Measurements from ENCODE around the gene KRT33B.
"Not testable (repeated sequence)": the region's sequence is repeated elsewhere in the genome, so short reads cannot be mapped to it uniquely, and the experiment has no call there.

KRT33B gene

GRCh38 chr17:41403404-41404023 is 33.9 kb upstream of the KRT33B start:
- TF ChIP-seq CTCF (IDR thresholded peaks at IDR 0.05; ENCODE audit: low read depth, low read length): no peak
- DNase-seq (ENCODE audit: extremely low read depth, low read depth): no peak

GRCh38 chr17:41402161-41402560 is 32.5 kb upstream of the KRT33B start:
- TF ChIP-seq CTCF (IDR thresholded peaks at IDR 0.05; ENCODE audit: low read depth, low read length): no peak
- no peak for DNase-seq (ENCODE audit: extremely low read depth, low read depth)

GRCh38 chr17:41396996-41397660 is 27.5 kb upstream of the KRT33B start, which contains the start of gene KRT31:
Gene KRT31, minus strand, starts transcription at chr17:41397608. Its CDS starts 69 bp downstream, at chr17:41397539.
- no peak for TF ChIP-seq CTCF (IDR thresholded peaks at IDR 0.05; ENCODE audit: low read depth, low read length)

GRCh38 chr17:41396340-41396739 is 26.7 kb upstream of the KRT33B start:
- no peak for DNase-seq (ENCODE audit: extremely low read depth, low read depth)
- no peak for TF ChIP-seq CTCF (IDR thresholded peaks at IDR 0.05; ENCODE audit: low read depth, low read length)

More at GRCh38 chr17:41396996-41397660, 27.5 kb upstream of the KRT33B start, which contains the start of gene KRT31:
- no peak for DNase-seq (ENCODE audit: extremely low read depth, low read depth)

GRCh38 chr17:41395611-41396010 is 26.0 kb upstream of the KRT33B start:
- no peak for TF ChIP-seq CTCF (IDR thresholded peaks at IDR 0.05; ENCODE audit: low read depth, low read length)
- no peak for DNase-seq (ENCODE audit: extremely low read depth, low read depth)

GRCh38 chr17:41395044-41395443 is 25.4 kb upstream of the KRT33B start:
- DNase-seq (ENCODE audit: extremely low read depth, low read depth): not testable (repeated sequence)

- no peak for DNase-seq (ENCODE audit: extremely low read depth, low read depth)
- TF ChIP-seq CTCF (IDR thresholded peaks at IDR 0.05; ENCODE audit: low read depth, low read length): no peak
Observed at GRCh38 chr17:41394254-41394996, 24.8 kb upstream of the KRT33B start.

Data from AG09319 (cell line).